ENCODE measurements around the gene BABAM2. TPM values are rescaled to one million over a fixed set of nuclear protein-coding genes. Genes with fewer than 3 reads are reported as not detected.

Gene BABAM2
- total RNA-seq, 1 experiment from 2014 or later, result 58.8 TPM

GRCh38 chr2:28178946-28179345, 288.4 kb downstream of the BABAM2 start:
- no peak for DNase-seq (ENCODE audit: extremely low read depth, low read depth)

- DNase-seq (ENCODE audit: extremely low read depth, low read depth), result no peak
These were observed 291.3 kb downstream of the BABAM2 start for GRCh38 chr2:28181801-28182200.

GRCh38 chr2:28182348-28182747, 291.8 kb downstream of the BABAM2 start:
- DNase-seq (ENCODE audit: extremely low read depth, low read depth), result no peak

GRCh38 chr2:28185153-28185552, 294.6 kb downstream of the BABAM2 start:
- DNase-seq (ENCODE audit: extremely low read depth, low read depth), result no peak

- no peak for DNase-seq (ENCODE audit: extremely low read depth, low read depth)
These were observed 295.4 kb downstream of the BABAM2 start for GRCh38 chr2:28185891-28186290.

- DNase-seq (ENCODE audit: extremely low read depth, low read depth), result no peak
These were observed 296.7 kb downstream of the BABAM2 start for GRCh38 chr2:28187186-28187585.

GRCh38 chr2:28188436-28188835, 297.9 kb downstream of the BABAM2 start:
- DNase-seq (ENCODE audit: extremely low read depth, low read depth), result no peak

- DNase-seq (ENCODE audit: extremely low read depth, low read depth), result no peak
These were observed 303.3 kb downstream of the BABAM2 start for GRCh38 chr2:28193630-28194403.

GRCh38 chr2:28199995-28200679, 309.6 kb downstream of the BABAM2 start:
- no peak for DNase-seq (ENCODE audit: extremely low read depth, low read depth)

- DNase-seq (ENCODE audit: extremely low read depth, low read depth), result no peak
These were observed 311.2 kb downstream of the BABAM2 start for GRCh38 chr2:28201671-28202180.

- DNase-seq (ENCODE audit: extremely low read depth, low read depth), result no peak
These were observed 312.2 kb downstream of the BABAM2 start for GRCh38 chr2:28202719-28203118.

GRCh38 chr2:28206762-28207161, 316.2 kb downstream of the BABAM2 start:
- no peak for DNase-seq (ENCODE audit: extremely low read depth, low read depth)

- no peak for DNase-seq (ENCODE audit: extremely low read depth, low read depth)
These were observed 318.7 kb downstream of the BABAM2 start for GRCh38 chr2:28209261-28209691.

GRCh38 chr2:28209864-28210263, 319.3 kb downstream of the BABAM2 start:
- DNase-seq (ENCODE audit: extremely low read depth, low read depth), result no peak

- DNase-seq (ENCODE audit: extremely low read depth, low read depth), result no peak
These were observed 320.0 kb downstream of the BABAM2 start for GRCh38 chr2:28210535-28210934.

GRCh38 chr2:28216331-28216730, 325.8 kb downstream of the BABAM2 start:
- no peak for DNase-seq (ENCODE audit: extremely low read depth, low read depth)

- no peak for DNase-seq (ENCODE audit: extremely low read depth, low read depth)
These were observed 326.7 kb downstream of the BABAM2 start for GRCh38 chr2:28217042-28217740.

GRCh38 chr2:28219138-28219537, 328.6 kb downstream of the BABAM2 start:
- no peak for DNase-seq (ENCODE audit: extremely low read depth, low read depth)

- DNase-seq (ENCODE audit: extremely low read depth, low read depth), result no peak
These were observed 329.3 kb downstream of the BABAM2 start for GRCh38 chr2:28219758-28220368.

- no peak for DNase-seq (ENCODE audit: extremely low read depth, low read depth)
These were observed 334.3 kb downstream of the BABAM2 start for GRCh38 chr2:28224648-28225472.
